SK-N-SH (cell line): ENCODE measurements around the gene CMBL. TPM values are rescaled to one million over a fixed set of nuclear protein-coding genes. Genes with fewer than 3 reads are reported as not detected.

Experiments used
- CTCF ChIA-PET: fragments of 300-600, 350-600 bp; formaldehyde crosslinking; extraction: SDS; loops from one replicate; lab custom pipeline; 2021; lab: Yijun Ruan, JAX
- POLR2A ChIA-PET: fragments of 350-600 bp; sonication (Branson Sonifier 250); formaldehyde crosslinking; extraction: SDS; loops from one replicate; lab custom pipeline; 2020; ENCODE audit warnings: antibody characterized with exemption, inconsistent platforms; lab: Yijun Ruan, JAX
- DNase-seq: peaks from one replicate; pipeline ENCODE4 v3.0.0; 2012
- H2AFZ ChIP-seq: fragments of 200-600 bp; sonication (generic); 2 replicates; pipeline ENCODE4 v1.8.1; 2016; ENCODE audit warnings: antibody characterized with exemption, mild to moderate bottlenecking, low read depth
- H3F3A ChIP-seq: fragments of 200-600 bp; sonication (generic); replicated peaks from 2 replicates; pipeline ENCODE3; 2016; ENCODE audit warnings: antibody characterized with exemption, mild to moderate bottlenecking; ENCODE audit not compliant: insufficient read depth
- H3K27ac ChIP-seq, 2 experiments: fragments of 200-500 bp in 1 of 2; fragments of 200-600 bp in 1 of 2; sonication (Bioruptor generic) in 1 of 2; sonication (generic), shearing (Covaris generic) in 1 of 2; 2 replicates each; pipeline versions ENCODE4 v1.5.1 to v1.6.1; 2014 to 2016; ENCODE audit warnings: low read depth in 2 of 2, inconsistent platforms in 1 of 2, low read length in 1 of 2, mild to moderate bottlenecking in 1 of 2, mixed read lengths in 1 of 2
- H3K27me3 ChIP-seq: fragments of 200-600 bp; sonication (generic), shearing (Covaris generic); 2 replicates; pipeline ENCODE4 v1.6.1; 2016; ENCODE audit warnings: mixed run types; ENCODE audit not compliant: insufficient read depth
- H3K36me3 ChIP-seq, 2 experiments: fragments of 200-500 bp in 1 of 2; fragments of 200-600 bp in 1 of 2; sonication (Bioruptor generic) in 1 of 2; sonication (generic) in 1 of 2; replicated peaks in 1 of 2; 2 replicates each; pipeline versions ENCODE3 to v1.5.1; 2014 to 2016; ENCODE audit warnings: low read length in 1 of 2, mild to moderate bottlenecking in 1 of 2; ENCODE audit not compliant: insufficient read depth in 2 of 2, control insufficient read depth in 1 of 2
- H3K4me1 ChIP-seq, 2 experiments: fragments of 200-500 bp in 1 of 2; fragments of 200-600 bp in 1 of 2; sonication (Bioruptor generic) in 1 of 2; sonication (generic), shearing (Covaris generic) in 1 of 2; 2 replicates each; pipeline versions ENCODE4 v1.5.1 to v1.6.1; 2014 to 2016; ENCODE audit warnings: low read depth in 1 of 2, low read length in 1 of 2, mixed run types in 1 of 2; ENCODE audit not compliant: insufficient read depth in 2 of 2, control insufficient read depth in 1 of 2
- H3K4me2 ChIP-seq: fragments of 200-600 bp; sonication (generic), shearing (Covaris generic); 2 replicates; pipeline ENCODE4 v1.6.1; 2017; ENCODE audit warnings: mixed run types
- H3K4me3 ChIP-seq, 2 experiments: fragments of 200-500 bp in 1 of 2; fragments of 200-600 bp in 1 of 2; sonication (Bioruptor generic) in 1 of 2; sonication (generic), shearing (Covaris generic) in 1 of 2; 2 replicates each; pipeline versions ENCODE4 v1.5.1 to v1.8.1; 2014 to 2016; ENCODE audit warnings: low read depth in 2 of 2, inconsistent platforms in 1 of 2, low read length in 1 of 2, mild to moderate bottlenecking in 1 of 2, mixed read lengths in 1 of 2, moderate library complexity in 1 of 2
- H3K79me2 ChIP-seq: fragments of 200-600 bp; sonication (generic); 2 replicates; pipeline ENCODE4 v1.8.1; 2017; ENCODE audit warnings: mild to moderate bottlenecking; ENCODE audit not compliant: insufficient read depth
- H3K9ac ChIP-seq: fragments of 200-600 bp; sonication (generic); 2 replicates; pipeline ENCODE4 v1.6.1; 2017; ENCODE audit warnings: mixed run types
- H3K9me2 ChIP-seq: fragments of 200-600 bp; sonication (generic); 2 replicates; pipeline ENCODE4 v1.6.1; 2017; ENCODE audit warnings: mixed run types
- H3K9me3 ChIP-seq: fragments of 200-600 bp; sonication (generic); 2 replicates; pipeline ENCODE4 v1.6.1; 2017; ENCODE audit warnings: mixed run types, mild to moderate bottlenecking, moderate library complexity
- H4K20me1 ChIP-seq: fragments of 200-600 bp; sonication (generic); 2 replicates; pipeline ENCODE4 v1.6.1; 2017; ENCODE audit warnings: mild to moderate bottlenecking, mixed run types; ENCODE audit not compliant: insufficient read depth
- CHD2 ChIP-seq: fragments of 150-350 bp; IDR thresholded peaks from 2 replicates; pipeline ENCODE4 v1.6.1; 2018; ENCODE audit warnings: low read length; ENCODE audit not compliant: partially characterized antibody
- CTCF ChIP-seq: fragments of 200-600 bp; sonication (generic); IDR thresholded peaks from 2 replicates; pipeline ENCODE4 v1.6.1; 2017; ENCODE audit warnings: antibody characterized with exemption, mild to moderate bottlenecking, moderate library complexity
- ELF1 ChIP-seq: IDR thresholded peaks from 2 replicates; pipeline ENCODE4 v1.4.0; 2012
- EP300 ChIP-seq, 2 experiments: IDR thresholded peaks; 2 replicates each; pipeline versions ENCODE4 v1.4.0 to v1.6.1; 2012; ENCODE audit warnings: borderline replicate concordance in 1 of 2, low read depth in 1 of 2, low read length in 1 of 2
- EZH2phosphoT487 ChIP-seq: fragments of 200-600 bp; sonication (generic); IDR thresholded peaks from 2 replicates; pipeline ENCODE4 v1.6.1; 2017; ENCODE audit warnings: low read depth, mixed run types, mild to moderate bottlenecking, antibody characterized with exemption, moderate library complexity, borderline replicate concordance
- FOXJ3 ChIP-seq: sonication (generic); formaldehyde crosslinking; IDR thresholded peaks from 2 replicates; pipeline ENCODE4 v1.5.1; 2020; ENCODE audit warnings: mild to moderate bottlenecking, missing genetic modification reagents
- GATA2 ChIP-seq: sonication (generic); formaldehyde crosslinking; IDR thresholded peaks from 2 replicates; pipeline ENCODE4 v1.5.0; 2020; ENCODE audit warnings: mild to moderate bottlenecking, missing genetic modification reagents
- JUND ChIP-seq: IDR thresholded peaks from 2 replicates; pipeline ENCODE4 v1.4.0; 2012
- MAX ChIP-seq: IDR thresholded peaks from 2 replicates; pipeline ENCODE4 v1.4.0; 2012; ENCODE audit warnings: low read depth
- MEF2A ChIP-seq: IDR thresholded peaks from 2 replicates; pipeline ENCODE4 v1.4.0; 2012; ENCODE audit warnings: low read depth, borderline replicate concordance
- NFIC ChIP-seq: IDR thresholded peaks from 2 replicates; pipeline ENCODE4 v1.4.0; 2012; ENCODE audit warnings: borderline replicate concordance
- PBX3 ChIP-seq: IDR thresholded peaks from 2 replicates; pipeline ENCODE4; 2012
- RAD21 ChIP-seq: IDR thresholded peaks from 2 replicates; pipeline ENCODE4 v1.6.1; 2012; ENCODE audit warnings: mild to moderate bottlenecking, low read length
- RFX5 ChIP-seq: IDR thresholded peaks from 2 replicates; pipeline ENCODE4 v1.6.1; 2012; ENCODE audit warnings: mild to moderate bottlenecking, improper control_type of control experiment, low read length
- SIN3A ChIP-seq: IDR thresholded peaks from 2 replicates; pipeline ENCODE4 v1.6.1; 2012; ENCODE audit warnings: low read depth, mild to moderate bottlenecking, low read length, moderate library complexity, borderline replicate concordance
- TCF12 ChIP-seq: IDR thresholded peaks from 2 replicates; pipeline ENCODE4 v1.4.0; 2012
- WGBS: methylation state at CpG from one replicate; pipeline ENCODE4 v1.1.6; 2017; ENCODE audit warnings: low lambda C conversion rate; 5-methylcytosine and 5-hydroxymethylcytosine counted together
- polyA plus RNA-seq, 3 experiments: library from polyadenylated mRNA; depleted of rRNA; stranded (reverse); fragments of >200 nt; gene quantifications; 2 replicates each; pipeline ENCODE4 v1.2.3, GENCODE V29; 2012

Gene CMBL
- polyA plus RNA-seq, 1 of the 3 experiments (the other 2 are of a cell fraction), result 61.0 TPM

- H3F3A ChIP-seq, result no peaks in the 10 kb centered on the region
- H3K27me3 ChIP-seq, result no peaks in the 10 kb centered on the region
- H3K4me2 ChIP-seq, result no peak overlapping the region
- TF ChIP-seq SIN3A (no peak), PBX3 (no peak), MEF2A (no peak), JUND (no peak), MAX (no peak), EP300 (IDR thresholded peaks at IDR 0.05; ENCODE audit: borderline replicate concordance in 1 of 2, low read depth in 1 of 2, low read length in 1 of 2) (no peak), NFIC (no peak), TCF12 (no peak), ELF1 (no peak), RFX5 (no peak), RAD21 (no peak)
- H2AFZ ChIP-seq, result no peak overlapping the region
- WGBS, result 63% methylated on average over 3 of the region's 3 CpGs
- H3K9ac ChIP-seq, result no peak overlapping the region
- no peaks in the 10 kb centered on the region for H3K36me3 ChIP-seq
- H3K27ac ChIP-seq, result no peak overlapping the region
- CTCF ChIA-PET, result interaction anchor here (2.1 kb wide), 1 partner anchor 10 kb away, joined by 9 read pairs; no protein-coding TSS in a partner anchor
- no peaks in the 10 kb centered on the region for H3K9me2 ChIP-seq
- 0 out of 2 replicates have a peak, but pooled peaks cover 7% of the 10 kb centered on the region for H3K79me2 ChIP-seq
- H3K4me1 ChIP-seq, result peaks cover 0 to 4% of the 10 kb centered on the region in 2 experiments; a peak in 1 of 4 replicates
- no peak overlapping the region for H3K4me3 ChIP-seq
- H3K9me3 ChIP-seq, result no peaks in the 10 kb centered on the region
- DNase-seq, result no peak
- no peaks in the 10 kb centered on the region for H4K20me1 ChIP-seq
- POLR2A ChIA-PET, result interaction anchor here (1.6 kb wide), 1 partner anchor 59 kb away, joined by 6 read pairs; the partner anchor contains the start of gene MARCHF6
Observed at GRCh38 chr5:10293907-10294662, 13.6 kb downstream of the CMBL start.

- DNase-seq, result no peak
- H3F3A ChIP-seq, result no peaks in the 10 kb centered on the region
Observed at GRCh38 chr5:10291692-10292339, 15.9 kb downstream of the CMBL start.

More at GRCh38 chr5:10291692-10292339, 15.9 kb downstream of the CMBL start:
- Histone ChIP-seq H3K9me3 (no peaks in the 10 kb centered on the region), H3K4me3 (no peak overlapping the region), H3K27ac (no peak overlapping the region), H3K79me2 (0 out of 2 replicates have a peak, but pooled peaks cover 4% of the 10 kb centered on the region), H2AFZ (no peak overlapping the region), H3K4me2 (no peak overlapping the region), H3K9me2 (no peaks in the 10 kb centered on the region), H3K36me3 (peaks cover 2 to 7% of the 10 kb centered on the region in 2 experiments), H3K9ac (no peak overlapping the region), H3K27me3 (no peaks in the 10 kb centered on the region), H4K20me1 (no peaks in the 10 kb centered on the region), H3K4me1 (peaks cover 0 to 10% of the 10 kb centered on the region in 2 experiments; a peak in 1 of 4 replicates)
- ChIA-PET POLR2A (interaction anchor here (1.4 kb wide), 1 partner anchor 62 kb away, joined by 3 read pairs; the partner anchor contains the start of gene MARCHF6), CTCF (interaction anchor here (2.1 kb wide), 1 partner anchor 8 kb away, joined by 9 read pairs; no protein-coding TSS in a partner anchor)
- WGBS, result 89% methylated on average over 9 of the region's 9 CpGs
- TF ChIP-seq TCF12 (no peak), CHD2 (no peak), EZH2phosphoT487 (no peak), GATA2 (no peak), CTCF (no peak), EP300 (IDR thresholded peaks at IDR 0.05; ENCODE audit: borderline replicate concordance in 1 of 2, low read depth in 1 of 2, low read length in 1 of 2) (no peak), FOXJ3 (CRISPR knock-in tag) (no peak)
